GM19328 (cell line): ENCODE results near the gene ANKRD33.

Experiments
- ATAC-seq: cut with Tn5 transposase; IDR thresholded peaks from one replicate; pipeline ENCODE4 v1.9.1; 2021; ENCODE audit warnings: mild to moderate bottlenecking, moderate library complexity; ENCODE audit not compliant: unreplicated experiment

ANKRD33 gene

GRCh38 chr12:51887476-51888315 is at the start of gene ANKRD33:
Gene ANKRD33 (plus strand): TSS chr12:51888103. CDS start chr12:51888187, 84 bp downstream.
- ATAC-seq: no peak

- ATAC-seq: no peak
These were observed 49.1 kb upstream of the ANKRD33 start for GRCh38 chr12:51838762-51839161.

GRCh38 chr12:51839310-51839947 is 48.5 kb upstream of the ANKRD33 start:
- no peak for ATAC-seq

- ATAC-seq: no peak
These were observed 46.9 kb upstream of the ANKRD33 start for GRCh38 chr12:51840966-51841365.

- ATAC-seq: no peak
These were observed 46.2 kb upstream of the ANKRD33 start for GRCh38 chr12:51841727-51842126.

- no peak for ATAC-seq
These were observed 43.0 kb upstream of the ANKRD33 start for GRCh38 chr12:51844854-51845253.

GRCh38 chr12:51845482-51845881 is 42.4 kb upstream of the ANKRD33 start:
- no peak for ATAC-seq

GRCh38 chr12:51846271-51846691 is 41.6 kb upstream of the ANKRD33 start:
- ATAC-seq: no peak

GRCh38 chr12:51846911-51847642 is 40.8 kb upstream of the ANKRD33 start:
- ATAC-seq: no peak

- no peak for ATAC-seq
These were observed 40.1 kb upstream of the ANKRD33 start for GRCh38 chr12:51847643-51848325.

- ATAC-seq: no peak
These were observed 39.6 kb upstream of the ANKRD33 start, which contains the start of gene FIGNL2 for GRCh38 chr12:51848326-51848727. Gene FIGNL2 (minus strand): TSS chr12:51848718. CDS start chr12:51822413, 26,305 bp downstream.

- no peak for ATAC-seq
These were observed 38.8 kb upstream of the ANKRD33 start for GRCh38 chr12:51848841-51849735.

- no peak for ATAC-seq
These were observed 37.6 kb upstream of the ANKRD33 start for GRCh38 chr12:51850081-51850964.

- no peak for ATAC-seq
These were observed 37.0 kb upstream of the ANKRD33 start for GRCh38 chr12:51850965-51851299.

- ATAC-seq: no peak
These were observed 36.3 kb upstream of the ANKRD33 start for GRCh38 chr12:51851413-51852124.

GRCh38 chr12:51852404-51853137 is 35.3 kb upstream of the ANKRD33 start:
- ATAC-seq: no peak

- no peak for ATAC-seq
These were observed 32.1 kb upstream of the ANKRD33 start for GRCh38 chr12:51855586-51856428.
